AG10803 (cell line): Measurements from ENCODE around the gene MAP4K3.

Source experiments
- DNase-seq: peaks from one replicate; pipeline ENCODE4 v3.0.0; 2010; ENCODE audit warnings: low read depth
- H3K4me3 ChIP-seq: 2 replicates; pipeline ENCODE4 v1.5.1; 2011; ENCODE audit warnings: mild to moderate bottlenecking, low read length, control low read depth
- CTCF ChIP-seq: conservative IDR thresholded peaks from 2 replicates; pipeline ENCODE4 v1.5.1; 2011; ENCODE audit warnings: mild to moderate bottlenecking, low read length, control low read depth, inconsistent platforms

The MAP4K3 gene

DNA sequence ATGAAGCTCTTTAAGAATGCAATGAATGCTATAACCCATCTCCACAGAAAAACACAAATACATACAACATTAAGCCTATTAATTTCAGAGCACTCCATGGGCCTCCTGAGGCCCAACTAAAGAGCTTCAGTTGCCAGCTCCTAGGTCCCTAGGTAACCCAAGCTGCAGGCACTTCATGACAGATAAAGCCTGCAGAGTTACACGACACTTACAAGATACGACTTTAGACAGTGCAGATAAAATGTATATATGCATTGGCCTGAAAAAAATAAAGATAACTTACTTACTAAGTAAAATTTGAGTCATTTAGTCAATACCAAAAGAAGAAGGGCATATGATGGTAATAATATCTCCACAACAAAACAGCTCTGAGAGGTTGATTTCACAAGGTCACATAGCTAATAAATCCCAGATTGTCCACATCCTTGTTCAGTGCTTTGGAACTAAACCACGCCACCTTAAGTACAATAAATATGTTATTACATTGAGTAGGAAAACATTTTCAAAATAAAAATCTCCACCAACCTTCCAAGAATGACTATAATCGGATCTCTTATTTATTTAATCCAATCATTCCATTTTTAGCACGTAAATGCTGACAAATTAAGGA lies 3.4 kb downstream of the MAP4K3 start:
- DNase-seq: peak; percentile 79
- TF ChIP-seq CTCF: peak; percentile 21; the same call in 1 of the 2 replicates
- H3K4me3 ChIP-seq: no peak overlapping the region

- no peak for DNase-seq
- TF ChIP-seq CTCF: no peak
- no peak overlapping the region for H3K4me3 ChIP-seq
Observed at GRCh38 chr2:39432701-39433100, 4.4 kb downstream of the MAP4K3 start.

DNA sequence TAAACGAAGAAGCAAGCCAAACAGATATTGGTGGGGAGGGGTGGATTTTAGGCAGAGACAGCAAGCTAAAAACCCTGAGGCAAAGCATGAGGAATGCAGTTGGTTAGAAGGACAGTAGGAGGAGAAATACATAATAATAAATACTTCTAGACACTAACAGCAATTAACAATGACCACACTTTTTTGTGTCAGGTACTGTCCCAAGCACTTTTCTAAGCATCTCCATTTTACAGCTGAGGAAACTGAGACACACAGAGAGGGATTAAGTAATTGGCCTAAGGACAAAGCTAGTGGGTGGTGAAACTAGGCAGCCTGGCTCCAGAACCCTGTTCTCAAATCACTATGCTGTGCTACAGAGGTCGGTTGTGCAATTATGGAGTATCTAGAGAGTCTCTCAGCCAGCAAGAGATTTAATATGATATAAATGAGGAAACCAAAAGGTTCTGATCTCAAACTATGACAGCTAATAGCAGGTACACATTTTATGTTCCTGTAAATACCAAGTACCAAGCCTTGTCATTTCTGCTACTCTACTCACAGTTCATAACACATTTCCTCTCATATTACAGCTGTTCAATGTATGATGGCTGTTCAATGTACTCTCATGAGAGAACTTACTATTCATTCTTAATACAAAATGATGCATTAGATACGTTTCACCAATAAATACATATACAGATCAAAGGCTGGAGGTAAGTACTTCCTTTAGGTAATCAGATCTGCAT lies 5.3 kb downstream of the MAP4K3 start:
- peak; percentile 54 for DNase-seq
- H3K4me3 ChIP-seq: no peak overlapping the region
- TF ChIP-seq CTCF: no peak

GRCh38 chr2:39429746-39430145 lies 7.3 kb downstream of the MAP4K3 start:
- no peak for TF ChIP-seq CTCF
- no peak overlapping the region for H3K4me3 ChIP-seq
- DNase-seq: no peak

DNA sequence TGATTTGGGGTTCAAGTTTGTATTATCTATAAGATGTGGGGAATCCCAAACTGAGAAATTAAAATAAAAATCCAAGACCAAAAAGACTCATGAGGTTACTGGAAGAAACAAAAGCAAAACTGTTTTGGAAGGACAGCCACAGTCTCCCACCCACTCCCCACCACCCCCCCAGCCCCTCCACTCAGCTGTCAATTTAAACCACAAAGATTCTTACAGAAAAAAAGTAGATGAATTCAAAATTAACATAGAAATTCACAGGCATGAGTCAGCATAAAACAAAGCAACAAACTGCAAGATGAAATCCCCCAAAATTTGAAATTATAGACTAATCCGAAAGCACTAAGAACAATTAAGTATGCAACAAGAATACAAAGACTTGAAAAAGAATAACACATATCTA lies 12.1 kb downstream of the MAP4K3 start:
- TF ChIP-seq CTCF: no peak
- no peak overlapping the region for H3K4me3 ChIP-seq
- DNase-seq: no peak

DNA sequence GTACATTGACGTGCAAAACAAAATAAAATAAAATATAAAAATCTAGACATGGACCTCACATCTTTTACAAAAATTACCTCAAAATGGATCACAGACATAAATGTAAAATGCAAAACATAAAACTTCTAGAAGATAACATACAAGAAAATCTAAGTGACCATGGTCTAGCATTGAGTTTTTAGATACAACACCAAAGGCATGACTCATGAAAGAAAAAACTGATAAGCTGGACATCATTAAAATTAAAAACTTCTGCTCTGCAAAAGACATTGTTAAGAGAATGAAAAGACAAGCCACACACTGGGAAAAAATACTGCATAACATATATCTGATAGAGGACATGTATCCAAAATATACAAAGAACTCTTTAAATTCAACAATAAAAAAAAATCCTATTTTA lies 14.4 kb downstream of the MAP4K3 start:
- no peak for TF ChIP-seq CTCF
- H3K4me3 ChIP-seq: no peak overlapping the region
- no peak for DNase-seq

DNA sequence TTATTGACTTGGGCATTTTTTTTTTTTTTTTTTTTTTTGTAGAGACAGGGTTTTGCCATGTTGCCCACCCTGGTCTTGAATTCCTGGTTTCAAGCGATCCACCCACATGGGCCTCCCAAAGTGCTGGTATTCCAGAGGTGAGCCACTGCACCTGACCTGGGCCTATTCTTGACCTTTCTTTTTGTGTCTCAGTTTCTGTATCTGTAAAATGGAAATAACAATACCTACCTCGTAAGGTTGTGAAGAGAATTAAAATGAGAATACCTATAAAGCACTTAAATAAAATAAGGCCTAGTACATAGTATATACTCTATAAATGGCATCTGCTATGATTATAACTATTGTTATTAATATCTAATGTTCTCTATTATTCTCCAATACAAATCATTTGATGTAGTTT lies 15.7 kb downstream of the MAP4K3 start:
- H3K4me3 ChIP-seq: no peak overlapping the region
- DNase-seq: no peak
- no peak for TF ChIP-seq CTCF
